ENCODE measurements around the gene BORCS6. TPM values are rescaled to one million over a fixed set of nuclear protein-coding genes. Genes with fewer than 3 reads are reported as not detected.

Gene BORCS6
- total and polyA plus RNA-seq, 9 of the 15 experiments (the other 6 are each of a cell fraction or from before 2014, with no cell fraction given): 0.01 to 7.4 (median 2.3) TPM

DNA sequence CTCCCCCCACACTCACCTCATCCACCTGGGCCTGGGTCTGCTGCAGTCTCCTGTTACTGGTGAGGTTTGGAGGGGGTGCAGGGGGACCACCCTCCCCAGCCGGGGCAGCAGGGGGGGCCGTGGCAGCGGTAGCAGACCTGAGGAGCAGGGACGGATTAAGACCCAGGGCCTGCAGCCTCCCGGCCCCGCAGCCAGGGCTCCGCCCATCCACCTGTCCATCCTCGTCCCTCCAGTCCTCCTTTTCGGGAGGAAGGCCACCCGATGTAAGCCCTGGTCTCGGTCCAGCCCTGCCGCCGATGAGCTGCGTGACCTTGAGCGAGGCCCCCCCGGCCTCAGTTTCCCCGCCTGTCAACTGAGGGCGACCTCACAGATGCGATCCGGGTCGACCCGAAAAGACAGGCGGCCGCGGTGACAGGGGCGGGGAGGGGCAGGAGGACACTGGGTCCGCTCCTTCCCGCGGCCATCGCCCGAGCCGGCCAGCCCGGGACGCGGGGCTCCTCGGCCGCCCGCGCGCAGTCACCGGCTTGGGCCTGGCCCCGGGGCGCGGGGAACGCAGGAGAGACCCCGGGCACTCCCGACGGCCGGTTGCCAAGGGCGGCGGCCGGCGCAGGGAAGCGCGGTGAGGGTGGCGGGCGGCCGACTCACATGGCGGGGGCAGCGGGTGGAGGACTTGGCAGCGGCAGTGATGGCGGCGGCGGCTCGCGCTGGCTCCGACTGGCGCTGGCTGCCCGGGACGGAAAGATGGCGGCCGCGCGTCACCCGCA, 27.6 kb downstream of the BORCS6 start, which contains the start of gene VAMP2 (continued):
- TF ChIP-seq TAF1 (IDR thresholded peaks at IDR 0.05; ENCODE audit: control insufficient read depth, extremely low read depth, insufficient read depth, low read length, severe bottlenecking): peak; percentile 70
- peak; percentile 60; the same call in 1 of the 2 replicates for TF ChIP-seq CREB3L1 (IDR thresholded peaks at IDR 0.05; ENCODE audit: borderline replicate concordance, low read depth)

DNA sequence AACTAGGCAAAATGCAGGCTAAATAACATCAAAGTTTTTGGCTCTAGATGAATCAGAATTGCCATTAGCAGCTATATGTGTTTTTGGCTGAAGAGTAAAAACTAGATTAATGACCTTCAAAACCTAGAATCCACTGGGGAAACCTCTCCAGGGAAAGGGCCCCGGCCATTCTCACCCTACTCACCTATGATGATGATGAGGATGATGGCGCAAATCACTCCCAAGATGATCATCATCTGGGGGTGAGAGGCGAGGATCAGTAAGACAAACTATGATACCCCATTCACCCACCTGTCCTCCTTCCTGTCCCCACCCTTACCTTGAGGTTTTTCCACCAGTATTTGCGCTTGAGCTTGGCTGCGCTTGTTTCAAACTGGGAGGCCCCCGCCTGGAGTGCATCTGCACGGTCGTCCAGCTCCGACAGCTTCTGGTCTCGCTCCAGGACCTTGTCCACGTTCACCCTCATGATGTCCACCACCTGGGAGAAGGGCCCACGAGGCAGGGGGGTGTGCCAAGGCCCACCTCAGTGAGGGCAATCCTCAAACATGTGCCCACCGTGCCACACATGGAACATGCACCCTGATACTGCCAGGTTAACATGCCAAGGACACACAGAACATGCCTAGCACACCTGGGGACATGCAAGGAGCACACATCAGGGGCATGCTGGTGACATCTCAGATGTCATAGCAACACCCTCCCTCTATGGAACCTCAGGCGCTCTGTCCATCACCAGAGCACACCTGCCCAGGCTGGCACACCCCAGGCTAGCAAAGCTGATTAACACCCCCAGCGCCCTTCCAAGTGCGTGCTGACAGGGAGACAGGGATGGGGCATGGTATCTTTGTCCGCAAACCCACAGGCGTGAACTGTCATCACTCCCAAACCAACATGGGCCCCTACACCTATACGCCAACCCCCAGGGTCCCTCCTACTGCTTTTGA, 28.4 kb downstream of the BORCS6 start:
- ChIA-PET POLR2A (interaction anchor here (0.9 to 8.6 kb wide), 5 partner anchors 9 to 64 kb away, joined by 3 to 105 read pairs (median 3); partner anchors contain the start of gene PER1), CTCF (ENCODE audit: low intra/inter-chr PET ratio) (interaction anchor here (1.1 kb wide), 1 partner anchor 25 kb away, joined by 3 read pairs; no protein-coding TSS in a partner anchor)
- Histone ChIP-seq H2AFZ (ENCODE audit: low read depth, low read length) (no peak overlapping the region), H3K79me2 (ENCODE audit: control insufficient read depth, insufficient read depth, low read length) (peaks cover 31% of the 10 kb centered on the region), H3K27ac (ENCODE audit: extremely low read depth, low read depth, low read length) (peak overlapping the region; percentile 97; the same call in 2 of the 3 replicates), H3K27me3 (ENCODE audit: control insufficient read depth in 2 of 2, insufficient read depth in 2 of 2, low read length in 2 of 2) (no peaks in the 10 kb centered on the region), H3K36me3 (ENCODE audit: control insufficient read depth, insufficient read depth, low read length) (peaks cover 29% of the 10 kb centered on the region; the same call in 2 of the 3 replicates), H3K4me1 (replicated peaks in 1 of 2; ENCODE audit: control insufficient read depth in 2 of 2, insufficient read depth in 2 of 2, low read length in 2 of 2) (peaks cover 34 to 58% of the 10 kb centered on the region in 2 experiments), H3K9me3 (replicated peaks; ENCODE audit: control insufficient read depth, insufficient read depth, low read depth, low read length) (no peaks in the 10 kb centered on the region), H3K4me2 (ENCODE audit: insufficient read depth, low read length) (peak overlapping the region; percentile 94), H3K9ac (ENCODE audit: insufficient read depth in 1 of 2, low read depth in 2 of 2, low read length in 2 of 2) (peak overlapping the region; percentile 96 to 98), H3K9me1 (ENCODE audit: control insufficient read depth, insufficient read depth, low read length) (peaks cover 5% of the 10 kb centered on the region), H4K20me1 (replicated peaks; ENCODE audit: control insufficient read depth, insufficient read depth, low read length) (0 out of 2 replicates have a peak, but pooled peaks cover 12% of the 10 kb centered on the region), H3K4me3 (peak overlapping the region; percentile 97)
- intact Hi-C loops (cut with micrococcal nuclease) (no loop called here), in situ Hi-C loops (cut with MboI) (no loop called here)
- 59% methylated on average over 16 of the region's 19 CpGs for WGBS (ENCODE audit: insufficient coverage, low coverage, missing lambda C conversion rate)
- FAIRE-seq (no peak), ATAC-seq (no peak), DNase-seq (ENCODE audit: extremely low read depth in 1 of 4, low spot score in 3 of 4) (no peak)
- TF ChIP-seq FOS (IDR thresholded peaks at IDR 0.05; ENCODE audit: extremely low read depth, insufficient read length): no peak
- TF ChIP-seq, protein P1, sequence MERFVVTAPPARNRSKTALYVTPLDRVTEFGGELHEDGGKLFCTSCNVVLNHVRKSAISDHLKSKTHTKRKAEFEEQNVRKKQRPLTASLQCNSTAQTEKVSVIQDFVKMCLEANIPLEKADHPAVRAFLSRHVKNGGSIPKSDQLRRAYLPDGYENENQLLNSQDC (CRISPR knock-in tag; IDR thresholded peaks at IDR 0.05): no peak
- TF ChIP-seq LEF1 (IDR thresholded peaks at IDR 0.05): no peak
- TF ChIP-seq SRF (CRISPR knock-in tag; IDR thresholded peaks at IDR 0.05): no peak
- TF ChIP-seq ZKSCAN3 (CRISPR knock-in tag; IDR thresholded peaks at IDR 0.05): no peak
- no peak for TF ChIP-seq ZNF121 (CRISPR knock-in tag; conservative IDR thresholded peaks at IDR 0.05)
- no peak for TF ChIP-seq ATF1 (CRISPR knock-in tag; IDR thresholded peaks at IDR 0.05)
- no peak for TF ChIP-seq ATF1 (tag; IDR thresholded peaks at IDR 0.05)
- no peak for TF ChIP-seq RBBP5 (IDR thresholded peaks at IDR 0.05; ENCODE audit: borderline replicate concordance, insufficient read depth, low read length, poor library complexity, severe bottlenecking)
- no peak for TF ChIP-seq WHSC1 (IDR thresholded peaks at IDR 0.05; ENCODE audit: low read length)
- no peak for TF ChIP-seq ADNP (tag; IDR thresholded peaks at IDR 0.05)
- no peak for TF ChIP-seq HDGF (IDR thresholded peaks at IDR 0.05)
- no peak for TF ChIP-seq MEF2D (tag; conservative IDR thresholded peaks at IDR 0.05; ENCODE audit: low read depth)
- TF ChIP-seq HNRNPL (IDR thresholded peaks at IDR 0.05; ENCODE audit: low read depth, low read length): no peak
- no peak for TF ChIP-seq LARP7 (IDR thresholded peaks at IDR 0.05)
- BruUV-seq (replicated peaks): TSS peak; percentile 71
